Vagina (tissue), 2 donors: Measurements from ENCODE around the gene MCUR1.

Experiments used
- POLR2A ChIP-seq, 2 donors: fragments of 450-650 bp; IDR thresholded peaks; one replicate each; pipeline ENCODE4 v1.6.1; 2017; ENCODE audit warnings: antibody characterized with exemption in 2 of 2, mild to moderate bottlenecking in 2 of 2, moderate library complexity in 2 of 2
- TF ChIP-seq, protein P1 (sequence below), 3 experiments: fragments of 450-650 bp in 2 of 3; fragments of 200-600 bp in 1 of 3; sonication (generic) in 1 of 3; IDR thresholded peaks; one replicate each; pipeline ENCODE4 v1.5.1; 2017 to 2019; ENCODE audit warnings: antibody characterized with exemption in 3 of 3, mild to moderate bottlenecking in 2 of 3, moderate library complexity in 2 of 3

DNA sequence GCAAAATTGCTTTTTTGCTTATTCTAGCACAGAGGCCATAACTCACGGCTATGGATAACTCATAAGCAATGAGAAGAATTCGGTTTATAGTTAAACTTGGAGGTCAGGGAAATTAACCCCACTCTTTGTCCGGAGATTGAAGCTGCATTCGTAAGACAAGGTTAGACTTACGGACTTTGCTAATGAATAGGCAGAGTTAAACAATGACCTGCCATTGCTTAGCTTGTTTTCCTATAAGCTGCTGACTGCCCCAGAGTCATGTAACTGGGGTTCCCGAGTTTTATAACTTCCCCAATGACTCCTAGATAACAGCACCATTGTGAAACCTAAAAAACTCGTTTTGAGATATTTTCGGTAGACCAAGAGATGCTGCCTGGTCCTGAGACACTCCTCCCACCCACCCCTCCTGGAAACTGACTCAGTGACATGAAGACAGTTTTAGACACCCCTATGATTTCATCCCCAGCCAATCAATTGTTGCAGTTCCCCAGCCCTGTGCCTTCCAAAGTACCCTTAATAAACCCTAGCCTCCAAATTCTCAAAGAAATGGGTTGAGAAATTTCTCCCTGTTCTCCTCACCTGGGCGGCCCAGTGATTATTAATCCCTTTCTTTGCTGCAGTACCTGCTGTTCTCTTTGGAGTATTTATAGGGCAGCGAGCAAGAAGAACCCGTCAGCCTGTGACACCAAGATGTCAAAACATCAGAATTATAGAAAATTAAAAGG, 33.1 kb upstream of the MCUR1 start:
- TF ChIP-seq, protein P1, sequence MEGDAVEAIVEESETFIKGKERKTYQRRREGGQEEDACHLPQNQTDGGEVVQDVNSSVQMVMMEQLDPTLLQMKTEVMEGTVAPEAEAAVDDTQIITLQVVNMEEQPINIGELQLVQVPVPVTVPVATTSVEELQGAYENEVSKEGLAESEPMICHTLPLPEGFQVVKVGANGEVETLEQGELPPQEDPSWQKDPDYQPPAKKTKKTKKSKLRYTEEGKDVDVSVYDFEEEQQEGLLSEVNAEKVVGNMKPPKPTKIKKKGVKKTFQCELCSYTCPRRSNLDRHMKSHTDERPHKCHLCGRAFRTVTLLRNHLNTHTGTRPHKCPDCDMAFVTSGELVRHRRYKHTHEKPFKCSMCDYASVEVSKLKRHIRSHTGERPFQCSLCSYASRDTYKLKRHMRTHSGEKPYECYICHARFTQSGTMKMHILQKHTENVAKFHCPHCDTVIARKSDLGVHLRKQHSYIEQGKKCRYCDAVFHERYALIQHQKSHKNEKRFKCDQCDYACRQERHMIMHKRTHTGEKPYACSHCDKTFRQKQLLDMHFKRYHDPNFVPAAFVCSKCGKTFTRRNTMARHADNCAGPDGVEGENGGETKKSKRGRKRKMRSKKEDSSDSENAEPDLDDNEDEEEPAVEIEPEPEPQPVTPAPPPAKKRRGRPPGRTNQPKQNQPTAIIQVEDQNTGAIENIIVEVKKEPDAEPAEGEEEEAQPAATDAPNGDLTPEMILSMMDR (IDR thresholded peaks at IDR 0.05), result no peak
- TF ChIP-seq POLR2A (IDR thresholded peaks at IDR 0.05), result no peak
